ENCODE results near the gene GNG12. TPM values are rescaled to one million over a fixed set of nuclear protein-coding genes. Genes with fewer than 3 reads are reported as not detected.

GNG12 gene
- polyA plus RNA-seq, 2 donors = 21.8 to 38.8 TPM

- Histone ChIP-seq H3K4me3 (ENCODE audit: low read depth in 1 of 2, low read length in 2 of 2) (no peak overlapping the region), H3K27me3 (ENCODE audit: control insufficient read depth in 1 of 2, insufficient read depth in 2 of 2, low read length in 2 of 2) (no peaks in the 10 kb centered on the region), H3K4me1 (ENCODE audit: control insufficient read depth in 2 of 2, insufficient read depth in 2 of 2, low read length in 1 of 2) (peaks cover 4 to 13% of the 10 kb centered on the region in 2 donors), H3K36me3 (ENCODE audit: control insufficient read depth in 2 of 2, insufficient read depth in 2 of 2, low read length in 1 of 2) (peaks cover 0 to 3% of the 10 kb centered on the region in 2 donors), H3K27ac (ENCODE audit: low read depth in 2 of 2, low read length in 1 of 2) (peak overlapping the region in 1 of 2 donors; percentile 11), H3K9me3 (ENCODE audit: control insufficient read depth in 2 of 2, insufficient read depth in 1 of 2, low read depth in 1 of 2, low read length in 1 of 2) (no peaks in the 10 kb centered on the region)
- 77 to 79% methylated on average over 6 of the region's 6 CpGs for WGBS, 2 donors
Observed at GRCh38 chr1:67767103-67767782, 66.0 kb downstream of the GNG12 start.

DNA sequence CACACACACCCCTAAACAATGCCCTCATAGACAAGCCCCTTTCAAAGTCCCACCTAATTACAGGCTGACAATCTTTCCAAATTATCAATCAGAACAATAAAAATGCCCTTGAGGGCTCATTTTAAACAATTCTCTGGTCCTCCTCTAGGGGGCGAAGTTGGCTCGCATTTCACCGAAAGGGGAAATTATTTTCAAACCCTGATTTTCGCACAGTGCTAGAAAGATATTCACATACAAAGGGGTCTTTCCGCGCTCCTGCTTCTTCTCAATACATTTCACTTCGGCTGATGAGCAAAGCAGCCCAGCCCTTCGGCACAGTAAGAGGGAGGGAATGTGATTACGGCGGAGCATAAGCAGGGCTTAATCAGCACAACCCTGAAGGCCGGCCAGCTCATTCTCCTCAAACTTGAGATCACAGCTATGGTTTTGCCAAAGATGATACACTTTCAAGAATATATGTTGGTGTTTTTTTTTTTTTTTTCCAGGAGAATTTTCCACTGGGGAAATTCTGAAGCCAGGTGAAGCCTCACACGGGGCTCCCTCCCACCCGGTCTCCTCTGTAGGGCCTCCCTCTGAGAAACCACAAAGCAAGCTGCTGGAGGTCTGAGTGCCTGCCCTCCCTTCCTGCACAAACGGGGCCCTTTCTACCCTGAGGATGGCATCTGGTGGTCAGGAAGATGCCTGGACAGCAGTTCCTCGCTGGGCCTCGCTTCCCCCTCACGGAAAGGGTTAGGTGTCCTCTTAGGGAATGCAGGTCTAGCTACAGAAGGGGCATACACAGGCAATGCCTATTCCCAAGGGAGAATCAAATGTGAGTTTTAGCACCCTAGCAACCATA lies 66.9 kb downstream of the GNG12 start:
- WGBS, 2 donors = 26% methylated on average over 17 of the region's 17 CpGs
- Histone ChIP-seq H3K4me1 (ENCODE audit: control insufficient read depth in 2 of 2, insufficient read depth in 2 of 2, low read length in 1 of 2) (peaks cover 4 to 11% of the 10 kb centered on the region in 2 donors), H3K9me3 (ENCODE audit: control insufficient read depth in 2 of 2, insufficient read depth in 1 of 2, low read depth in 1 of 2, low read length in 1 of 2) (no peaks in the 10 kb centered on the region), H3K4me3 (ENCODE audit: low read depth in 1 of 2, low read length in 2 of 2) (no peak overlapping the region), H3K27ac (ENCODE audit: low read depth in 2 of 2, low read length in 1 of 2) (peak overlapping the region in 1 of 2 donors; percentile 24), H3K27me3 (ENCODE audit: control insufficient read depth in 1 of 2, insufficient read depth in 2 of 2, low read length in 2 of 2) (no peaks in the 10 kb centered on the region), H3K36me3 (ENCODE audit: control insufficient read depth in 2 of 2, insufficient read depth in 2 of 2, low read length in 1 of 2) (peaks cover 0 to 3% of the 10 kb centered on the region in 2 donors)

- H3K27me3 ChIP-seq (ENCODE audit: control insufficient read depth in 1 of 2, insufficient read depth in 2 of 2, low read length in 2 of 2) = no peaks in the 10 kb centered on the region
- peaks cover 0 to 3% of the 10 kb centered on the region in 2 donors for H3K36me3 ChIP-seq (ENCODE audit: control insufficient read depth in 2 of 2, insufficient read depth in 2 of 2, low read length in 1 of 2)
- H3K9me3 ChIP-seq (ENCODE audit: control insufficient read depth in 2 of 2, insufficient read depth in 1 of 2, low read depth in 1 of 2, low read length in 1 of 2) = no peaks in the 10 kb centered on the region
- H3K27ac ChIP-seq (ENCODE audit: low read depth in 2 of 2, low read length in 1 of 2) = no peak overlapping the region
- no peak overlapping the region for H3K4me3 ChIP-seq (ENCODE audit: low read depth in 1 of 2, low read length in 2 of 2)
- H3K4me1 ChIP-seq (ENCODE audit: control insufficient read depth in 2 of 2, insufficient read depth in 2 of 2, low read length in 1 of 2) = peaks cover 4 to 8% of the 10 kb centered on the region in 2 donors
- 67 to 81% methylated on average over 4 of the region's 4 CpGs for WGBS, 2 donors
Observed at GRCh38 chr1:67764633-67765032, 68.6 kb downstream of the GNG12 start.

- Histone ChIP-seq H3K27ac (ENCODE audit: low read depth in 2 of 2, low read length in 1 of 2) (no peak overlapping the region), H3K36me3 (ENCODE audit: control insufficient read depth in 2 of 2, insufficient read depth in 2 of 2, low read length in 1 of 2) (no peaks in the 10 kb centered on the region)
- 78 to 86% methylated on average over 4 of the region's 4 CpGs for WGBS, 2 donors
Observed at GRCh38 chr1:67761730-67762129, 71.5 kb downstream of the GNG12 start.

GRCh38 chr1:67761091-67761490 lies 72.2 kb downstream of the GNG12 start:
- no peaks in the 10 kb centered on the region for H3K36me3 ChIP-seq (ENCODE audit: control insufficient read depth in 2 of 2, insufficient read depth in 2 of 2, low read length in 1 of 2)
- no peaks in the 10 kb centered on the region for H3K27me3 ChIP-seq (ENCODE audit: control insufficient read depth in 1 of 2, insufficient read depth in 2 of 2, low read length in 2 of 2)
- 55 to 57% methylated on average over 2 of the region's 2 CpGs for WGBS, 2 donors
- no peaks in the 10 kb centered on the region for H3K9me3 ChIP-seq (ENCODE audit: control insufficient read depth in 2 of 2, insufficient read depth in 1 of 2, low read depth in 1 of 2, low read length in 1 of 2)
- no peak overlapping the region for H3K4me3 ChIP-seq (ENCODE audit: low read depth in 1 of 2, low read length in 2 of 2)
- no peaks in the 10 kb centered on the region for H3K4me1 ChIP-seq (ENCODE audit: control insufficient read depth in 2 of 2, insufficient read depth in 2 of 2, low read length in 1 of 2)
- peak overlapping the region in 1 of 2 donors; percentile 19 for H3K27ac ChIP-seq (ENCODE audit: low read depth in 2 of 2, low read length in 1 of 2)

More at GRCh38 chr1:67761730-67762129, 71.5 kb downstream of the GNG12 start:
- no peaks in the 10 kb centered on the region for H3K27me3 ChIP-seq (ENCODE audit: control insufficient read depth in 1 of 2, insufficient read depth in 2 of 2, low read length in 2 of 2)
- no peaks in the 10 kb centered on the region for H3K9me3 ChIP-seq (ENCODE audit: control insufficient read depth in 2 of 2, insufficient read depth in 1 of 2, low read depth in 1 of 2, low read length in 1 of 2)
- H3K4me1 ChIP-seq (ENCODE audit: control insufficient read depth in 2 of 2, insufficient read depth in 2 of 2, low read length in 1 of 2) = peaks cover 3% of the 10 kb centered on the region in 2 donors
- no peak overlapping the region for H3K4me3 ChIP-seq (ENCODE audit: low read depth in 1 of 2, low read length in 2 of 2)

- 23 to 25% methylated on average over 14 of the region's 14 CpGs for WGBS, 2 donors
- Histone ChIP-seq H3K27me3 (ENCODE audit: control insufficient read depth in 1 of 2, insufficient read depth in 2 of 2, low read length in 2 of 2) (no peaks in the 10 kb centered on the region), H3K9me3 (ENCODE audit: control insufficient read depth in 2 of 2, insufficient read depth in 1 of 2, low read depth in 1 of 2, low read length in 1 of 2) (no peaks in the 10 kb centered on the region), H3K36me3 (ENCODE audit: control insufficient read depth in 2 of 2, insufficient read depth in 2 of 2, low read length in 1 of 2) (no peaks in the 10 kb centered on the region), H3K4me3 (ENCODE audit: low read depth in 1 of 2, low read length in 2 of 2) (no peak overlapping the region), H3K27ac (ENCODE audit: low read depth in 2 of 2, low read length in 1 of 2) (peak overlapping the region; percentile 19 to 87), H3K4me1 (ENCODE audit: control insufficient read depth in 2 of 2, insufficient read depth in 2 of 2, low read length in 1 of 2) (no peaks in the 10 kb centered on the region)
Observed at GRCh38 chr1:67760030-67760821, 73.0 kb downstream of the GNG12 start.

GRCh38 chr1:67759692-67760029 lies 73.6 kb downstream of the GNG12 start:
- peaks cover 0 to 2% of the 10 kb centered on the region in 2 donors for H3K4me1 ChIP-seq (ENCODE audit: control insufficient read depth in 2 of 2, insufficient read depth in 2 of 2, low read length in 1 of 2)
- no peaks in the 10 kb centered on the region for H3K27me3 ChIP-seq (ENCODE audit: control insufficient read depth in 1 of 2, insufficient read depth in 2 of 2, low read length in 2 of 2)
- H3K9me3 ChIP-seq (ENCODE audit: control insufficient read depth in 2 of 2, insufficient read depth in 1 of 2, low read depth in 1 of 2, low read length in 1 of 2) = no peaks in the 10 kb centered on the region
- no peak overlapping the region for H3K4me3 ChIP-seq (ENCODE audit: low read depth in 1 of 2, low read length in 2 of 2)
- peak overlapping the region; percentile 19 to 53 for H3K27ac ChIP-seq (ENCODE audit: low read depth in 2 of 2, low read length in 1 of 2)
- H3K36me3 ChIP-seq (ENCODE audit: control insufficient read depth in 2 of 2, insufficient read depth in 2 of 2, low read length in 1 of 2) = no peaks in the 10 kb centered on the region

DNA sequence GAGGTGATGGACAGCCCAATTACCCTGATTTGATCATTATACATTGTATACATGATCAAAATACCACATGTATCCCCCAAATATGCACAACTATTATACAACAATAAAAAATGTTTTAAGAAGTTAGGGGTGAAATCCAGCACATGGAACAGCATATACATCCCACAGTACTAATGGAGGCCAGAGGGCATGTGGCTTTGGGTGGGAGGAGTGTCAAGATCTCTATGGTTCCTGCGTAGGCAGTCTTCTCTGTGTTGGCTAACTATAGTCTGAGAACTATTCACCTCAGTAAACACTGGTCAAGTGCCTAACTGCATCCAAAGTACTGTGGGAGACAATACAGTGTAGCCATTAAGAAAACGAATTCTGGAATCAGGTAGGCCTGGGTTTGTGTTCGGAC lies 74.2 kb downstream of the GNG12 start:
- H3K4me3 ChIP-seq (ENCODE audit: low read depth in 1 of 2, low read length in 2 of 2) = no peak overlapping the region
- H3K27ac ChIP-seq (ENCODE audit: low read depth in 2 of 2, low read length in 1 of 2) = no peak overlapping the region
- H3K36me3 ChIP-seq (ENCODE audit: control insufficient read depth in 2 of 2, insufficient read depth in 2 of 2, low read length in 1 of 2) = no peaks in the 10 kb centered on the region
- WGBS, 2 donors = 85 to 89% methylated on average over 3 of the region's 3 CpGs
- no peaks in the 10 kb centered on the region for H3K27me3 ChIP-seq (ENCODE audit: control insufficient read depth in 1 of 2, insufficient read depth in 2 of 2, low read length in 2 of 2)
- H3K9me3 ChIP-seq (ENCODE audit: control insufficient read depth in 2 of 2, insufficient read depth in 1 of 2, low read depth in 1 of 2, low read length in 1 of 2) = no peaks in the 10 kb centered on the region
- H3K4me1 ChIP-seq (ENCODE audit: control insufficient read depth in 2 of 2, insufficient read depth in 2 of 2, low read length in 1 of 2) = peaks cover 0 to 8% of the 10 kb centered on the region in 2 donors

DNA sequence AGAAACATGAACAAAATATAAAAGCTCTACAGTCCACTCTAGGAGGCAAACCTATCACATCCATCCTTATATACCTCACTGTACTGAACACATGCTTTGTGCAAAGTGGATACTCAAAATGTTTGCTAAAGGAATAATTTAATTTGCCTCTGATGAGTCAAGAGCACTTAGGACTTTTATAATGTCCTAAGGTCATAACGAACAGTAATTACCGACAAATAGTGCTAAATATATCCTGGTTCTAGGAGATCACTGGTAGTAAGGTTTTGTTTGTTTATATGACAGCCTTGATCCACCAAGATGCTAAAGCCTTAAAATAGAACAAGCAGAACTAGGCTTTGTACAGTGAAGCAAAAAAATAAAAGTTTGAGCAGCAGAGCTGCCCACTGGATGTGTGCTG lies 77.6 kb downstream of the GNG12 start:
- 53 to 62% methylated on average over 2 of the region's 2 CpGs for WGBS, 2 donors
- Histone ChIP-seq H3K27ac (ENCODE audit: low read depth in 2 of 2, low read length in 1 of 2) (peak overlapping the region in 1 of 2 donors; percentile 57), H3K27me3 (ENCODE audit: control insufficient read depth in 1 of 2, insufficient read depth in 2 of 2, low read length in 2 of 2) (no peaks in the 10 kb centered on the region), H3K4me1 (ENCODE audit: control insufficient read depth in 2 of 2, insufficient read depth in 2 of 2, low read length in 1 of 2) (peaks cover 7 to 14% of the 10 kb centered on the region in 2 donors), H3K9me3 (ENCODE audit: control insufficient read depth in 2 of 2, insufficient read depth in 1 of 2, low read depth in 1 of 2, low read length in 1 of 2) (no peaks in the 10 kb centered on the region), H3K36me3 (ENCODE audit: control insufficient read depth in 2 of 2, insufficient read depth in 2 of 2, low read length in 1 of 2) (no peaks in the 10 kb centered on the region), H3K4me3 (ENCODE audit: low read depth in 1 of 2, low read length in 2 of 2) (no peak overlapping the region)

Measured in esophagus (tissue), 2 donors.